22Rv1 (cell line): ENCODE data around the gene CNOT1.
A peak's percentile ranks its signal among the peaks of the same experiment; 100 is the strongest.
"Not testable (repeated sequence)": the region's sequence is repeated elsewhere in the genome, so short reads cannot be mapped to it uniquely, and the experiment has no call there.

Source experiments
- H3K27ac ChIP-seq: fragments of 450-650 bp; 2 replicates; pipeline ENCODE4 v1.5.1; 2017
- ZFX ChIP-seq: fragments of 450-650 bp; IDR thresholded peaks from 2 replicates; pipeline ENCODE4 v1.6.1; 2017; ENCODE audit warnings: antibody characterized with exemption, borderline replicate concordance
- TF ChIP-seq, protein P1 (sequence below): fragments of 450-650 bp; IDR thresholded peaks from 2 replicates; pipeline ENCODE4 v1.5.1; 2017; ENCODE audit warnings: mild to moderate bottlenecking

The CNOT1 gene

GRCh38 chr16:58614860-58615259 lies 14.8 kb downstream of the CNOT1 start:
- TF ChIP-seq, protein P1, sequence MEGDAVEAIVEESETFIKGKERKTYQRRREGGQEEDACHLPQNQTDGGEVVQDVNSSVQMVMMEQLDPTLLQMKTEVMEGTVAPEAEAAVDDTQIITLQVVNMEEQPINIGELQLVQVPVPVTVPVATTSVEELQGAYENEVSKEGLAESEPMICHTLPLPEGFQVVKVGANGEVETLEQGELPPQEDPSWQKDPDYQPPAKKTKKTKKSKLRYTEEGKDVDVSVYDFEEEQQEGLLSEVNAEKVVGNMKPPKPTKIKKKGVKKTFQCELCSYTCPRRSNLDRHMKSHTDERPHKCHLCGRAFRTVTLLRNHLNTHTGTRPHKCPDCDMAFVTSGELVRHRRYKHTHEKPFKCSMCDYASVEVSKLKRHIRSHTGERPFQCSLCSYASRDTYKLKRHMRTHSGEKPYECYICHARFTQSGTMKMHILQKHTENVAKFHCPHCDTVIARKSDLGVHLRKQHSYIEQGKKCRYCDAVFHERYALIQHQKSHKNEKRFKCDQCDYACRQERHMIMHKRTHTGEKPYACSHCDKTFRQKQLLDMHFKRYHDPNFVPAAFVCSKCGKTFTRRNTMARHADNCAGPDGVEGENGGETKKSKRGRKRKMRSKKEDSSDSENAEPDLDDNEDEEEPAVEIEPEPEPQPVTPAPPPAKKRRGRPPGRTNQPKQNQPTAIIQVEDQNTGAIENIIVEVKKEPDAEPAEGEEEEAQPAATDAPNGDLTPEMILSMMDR: no peak
- TF ChIP-seq ZFX: no peak
- H3K27ac ChIP-seq: no peak overlapping the region

- H3K27ac ChIP-seq: no peak overlapping the region
- TF ChIP-seq, protein P1: no peak
- no peak for TF ChIP-seq ZFX
Measured at GRCh38 chr16:58614212-58614611, 15.4 kb downstream of the CNOT1 start.

GRCh38 chr16:58612965-58613364 lies 16.7 kb downstream of the CNOT1 start:
- not testable (repeated sequence) for H3K27ac ChIP-seq

DNA sequence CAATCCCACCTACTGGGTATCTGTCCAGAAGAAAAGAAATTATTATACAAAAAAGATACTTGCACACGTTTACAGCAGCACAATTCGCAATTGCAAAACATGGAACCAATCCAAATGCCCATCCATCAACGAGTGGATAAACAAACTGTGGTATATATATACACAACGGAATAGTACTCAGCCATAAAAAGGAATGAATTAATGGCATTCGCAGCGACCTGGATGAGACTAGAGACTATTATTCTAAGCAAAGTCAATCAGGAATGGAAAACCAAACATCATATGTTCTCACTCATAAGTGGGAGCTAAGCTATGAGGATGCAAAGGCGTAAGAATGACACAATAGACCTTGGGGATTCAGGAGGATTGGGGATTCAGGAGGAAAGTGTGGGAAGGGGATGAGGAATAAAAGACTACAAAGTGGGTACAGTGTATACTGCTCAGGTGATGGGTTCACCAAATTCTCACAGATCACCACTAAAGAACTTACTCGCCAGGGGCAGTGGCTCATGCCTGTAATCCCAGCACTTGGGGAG lies 21.0 kb downstream of the CNOT1 start:
- no peak overlapping the region for H3K27ac ChIP-seq
- TF ChIP-seq, protein P1: no peak
- TF ChIP-seq ZFX: no peak

GRCh38 chr16:58605562-58605961 lies 24.1 kb downstream of the CNOT1 start:
- H3K27ac ChIP-seq: no peak overlapping the region
- no peak for TF ChIP-seq ZFX

- no peak overlapping the region for H3K27ac ChIP-seq
- TF ChIP-seq ZFX: no peak
- TF ChIP-seq, protein P1: no peak
Measured at GRCh38 chr16:58591083-58591482, 38.5 kb downstream of the CNOT1 start.

DNA sequence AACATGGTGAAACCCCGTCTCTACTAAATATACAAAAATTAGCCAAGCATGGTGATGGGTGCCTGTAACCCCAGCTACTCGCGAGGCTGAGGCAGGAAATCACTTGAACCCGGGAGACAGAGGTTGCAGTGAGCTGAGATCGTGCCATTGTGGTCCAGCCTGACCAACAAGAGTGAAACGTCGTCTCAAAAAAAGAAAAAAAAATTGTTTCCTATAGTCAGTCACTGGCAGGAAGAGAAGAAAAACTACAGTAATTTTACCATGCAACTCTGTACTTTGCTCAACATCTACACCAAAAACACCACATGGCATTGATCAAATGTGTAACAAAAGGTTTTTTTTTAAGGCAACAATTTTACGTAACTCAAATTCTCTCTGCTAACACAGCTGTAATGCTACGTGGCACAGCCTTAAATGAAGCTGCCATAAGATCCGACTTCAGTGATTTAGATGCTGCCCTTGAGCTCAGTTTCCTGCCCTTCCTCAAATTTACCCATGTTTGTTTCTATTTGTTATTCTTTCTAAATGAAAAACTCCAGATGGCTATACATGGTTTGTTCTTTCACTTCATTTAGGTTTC lies 40.2 kb downstream of the CNOT1 start:
- TF ChIP-seq ZFX: no peak
- TF ChIP-seq, protein P1: no peak
- H3K27ac ChIP-seq: no peak overlapping the region

- 0 out of 2 replicates have a peak overlapping the region, but pooled peaks have one; percentile 4 for H3K27ac ChIP-seq
- no peak for TF ChIP-seq ZFX
- TF ChIP-seq, protein P1: no peak
Measured at GRCh38 chr16:58588406-58588805, 41.2 kb downstream of the CNOT1 start.
